ENCODE measurements around the gene MTSS2. TPM values are rescaled to one million over a fixed set of nuclear protein-coding genes. Genes with fewer than 3 reads are reported as not detected.

The MTSS2 gene
- total RNA-seq, 1 donor from 2014 or later, result 38.3 TPM

GRCh38 chr16:70679671-70680494 lies 6.0 kb downstream of the MTSS2 start:
- Mint-ChIP-seq H3K27ac (ENCODE audit: unreplicated experiment) (no peak overlapping the region), H3K4me3 (ENCODE audit: unreplicated experiment) (no peak overlapping the region), H3K36me3 (ENCODE audit: low read depth, unreplicated experiment) (peaks cover 12% of the 10 kb centered on the region), H3K9me3 (ENCODE audit: unreplicated experiment) (no peaks in the 10 kb centered on the region), H3K4me1 (ENCODE audit: low read depth, unreplicated experiment) (no peaks in the 10 kb centered on the region), H3K27me3 (ENCODE audit: low read depth, unreplicated experiment) (no peaks in the 10 kb centered on the region)
- DNase-seq (ENCODE audit: low read depth) (no peak), FAIRE-seq (no peak)
- H3K27ac ChIP-seq (ENCODE audit: low read depth, low read length), result no peak overlapping the region
- no peaks in the 10 kb centered on the region for H3K27me3 ChIP-seq (ENCODE audit: insufficient read depth, low read length)
- no peaks in the 10 kb centered on the region for H3K9me3 ChIP-seq (ENCODE audit: insufficient read depth, low read depth, low read length)
- no peak for TF ChIP-seq EZH2 (IDR thresholded peaks at IDR 0.05; ENCODE audit: insufficient read depth, low read length)
- TF ChIP-seq, protein P1, sequence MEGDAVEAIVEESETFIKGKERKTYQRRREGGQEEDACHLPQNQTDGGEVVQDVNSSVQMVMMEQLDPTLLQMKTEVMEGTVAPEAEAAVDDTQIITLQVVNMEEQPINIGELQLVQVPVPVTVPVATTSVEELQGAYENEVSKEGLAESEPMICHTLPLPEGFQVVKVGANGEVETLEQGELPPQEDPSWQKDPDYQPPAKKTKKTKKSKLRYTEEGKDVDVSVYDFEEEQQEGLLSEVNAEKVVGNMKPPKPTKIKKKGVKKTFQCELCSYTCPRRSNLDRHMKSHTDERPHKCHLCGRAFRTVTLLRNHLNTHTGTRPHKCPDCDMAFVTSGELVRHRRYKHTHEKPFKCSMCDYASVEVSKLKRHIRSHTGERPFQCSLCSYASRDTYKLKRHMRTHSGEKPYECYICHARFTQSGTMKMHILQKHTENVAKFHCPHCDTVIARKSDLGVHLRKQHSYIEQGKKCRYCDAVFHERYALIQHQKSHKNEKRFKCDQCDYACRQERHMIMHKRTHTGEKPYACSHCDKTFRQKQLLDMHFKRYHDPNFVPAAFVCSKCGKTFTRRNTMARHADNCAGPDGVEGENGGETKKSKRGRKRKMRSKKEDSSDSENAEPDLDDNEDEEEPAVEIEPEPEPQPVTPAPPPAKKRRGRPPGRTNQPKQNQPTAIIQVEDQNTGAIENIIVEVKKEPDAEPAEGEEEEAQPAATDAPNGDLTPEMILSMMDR (IDR thresholded peaks at IDR 0.05; ENCODE audit: insufficient read depth, low read depth, low read length), result no peak
- H3K9ac ChIP-seq (ENCODE audit: low read length), result no peak overlapping the region
- peaks cover 49% of the 10 kb centered on the region for H4K20me1 ChIP-seq (ENCODE audit: insufficient read depth, low read length)
- no peak overlapping the region for H3K4me3 ChIP-seq (ENCODE audit: insufficient read depth, low read depth, low read length)
- H3K79me2 ChIP-seq (ENCODE audit: insufficient read depth, low read length), result peaks cover 53% of the 10 kb centered on the region
- peaks cover 8% of the 10 kb centered on the region for H3K36me3 ChIP-seq (ENCODE audit: insufficient read depth, low read length)
- peaks cover 14% of the 10 kb centered on the region for H3K4me1 ChIP-seq (ENCODE audit: insufficient read depth, low read length)
- H3K4me2 ChIP-seq (ENCODE audit: low read length), result peak overlapping the region; percentile 36
- H2AFZ ChIP-seq (ENCODE audit: low read depth, low read length), result no peak overlapping the region

DNA sequence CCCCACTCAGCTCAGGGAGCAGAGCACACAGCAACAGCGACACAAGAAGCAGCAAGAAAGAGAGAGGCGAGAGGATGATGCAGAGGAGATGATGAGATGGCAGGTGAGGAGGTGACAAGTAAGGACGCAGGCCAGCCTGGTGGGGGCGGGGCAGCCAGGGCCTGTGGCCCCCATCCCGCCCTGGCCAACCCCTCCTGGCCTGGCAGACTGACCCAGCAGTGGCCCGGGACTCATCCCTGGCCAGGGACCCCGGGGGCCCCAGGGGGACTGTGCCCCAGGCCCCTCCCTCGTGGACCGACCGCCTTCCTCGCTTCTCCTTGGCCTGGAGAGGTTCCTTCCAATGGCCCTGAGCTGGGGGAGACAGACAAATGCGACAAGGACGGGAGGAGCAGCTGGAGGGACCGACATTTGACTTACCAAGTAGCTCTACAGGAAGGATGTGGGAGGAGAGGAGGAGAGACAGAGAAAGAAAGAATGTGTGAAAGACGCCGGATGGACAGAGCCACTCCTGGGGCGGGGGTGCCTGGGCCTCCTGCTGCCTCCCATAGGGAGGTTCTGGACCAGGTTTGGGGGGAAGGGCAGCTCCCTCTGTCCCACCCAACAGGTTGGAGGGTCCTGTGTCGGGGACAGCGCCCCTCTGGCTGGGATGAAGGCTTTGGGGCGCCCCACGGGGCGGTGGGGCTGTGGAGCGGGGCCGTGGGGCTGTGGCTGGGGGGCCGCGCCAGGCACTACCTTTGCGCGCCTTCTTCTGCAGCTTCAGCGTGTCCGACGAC lies 6.8 kb downstream of the MTSS2 start:
- FAIRE-seq (no peak), DNase-seq (ENCODE audit: low read depth) (no peak)
- no peak for TF ChIP-seq EZH2 (IDR thresholded peaks at IDR 0.05; ENCODE audit: insufficient read depth, low read length)
- TF ChIP-seq, protein P1 (IDR thresholded peaks at IDR 0.05; ENCODE audit: insufficient read depth, low read depth, low read length), result no peak
- H3K4me3 Mint-ChIP-seq (ENCODE audit: unreplicated experiment), result no peak overlapping the region
- no peak overlapping the region for H2AFZ ChIP-seq (ENCODE audit: low read depth, low read length)
- peaks cover 18% of the 10 kb centered on the region for H3K36me3 Mint-ChIP-seq (ENCODE audit: low read depth, unreplicated experiment)
- peaks cover 7% of the 10 kb centered on the region for H3K4me1 ChIP-seq (ENCODE audit: insufficient read depth, low read length)
- H3K9me3 Mint-ChIP-seq (ENCODE audit: unreplicated experiment), result no peaks in the 10 kb centered on the region
- H3K27ac Mint-ChIP-seq (ENCODE audit: unreplicated experiment), result no peak overlapping the region
- H3K4me3 ChIP-seq (ENCODE audit: insufficient read depth, low read depth, low read length), result no peak overlapping the region
- peaks cover 45% of the 10 kb centered on the region for H3K79me2 ChIP-seq (ENCODE audit: insufficient read depth, low read length)
- peaks cover 8% of the 10 kb centered on the region for H3K36me3 ChIP-seq (ENCODE audit: insufficient read depth, low read length)
- no peaks in the 10 kb centered on the region for H3K27me3 Mint-ChIP-seq (ENCODE audit: low read depth, unreplicated experiment)
- H3K9me3 ChIP-seq (ENCODE audit: insufficient read depth, low read depth, low read length), result no peaks in the 10 kb centered on the region
- no peaks in the 10 kb centered on the region for H3K27me3 ChIP-seq (ENCODE audit: insufficient read depth, low read length)
- no peak overlapping the region for H3K4me2 ChIP-seq (ENCODE audit: low read length)
- no peak overlapping the region for H3K27ac ChIP-seq (ENCODE audit: low read depth, low read length)
- H4K20me1 ChIP-seq (ENCODE audit: insufficient read depth, low read length), result peaks cover 43% of the 10 kb centered on the region
- H3K4me1 Mint-ChIP-seq (ENCODE audit: low read depth, unreplicated experiment), result no peaks in the 10 kb centered on the region
- H3K9ac ChIP-seq (ENCODE audit: low read length), result no peak overlapping the region
